ENCODE results near the gene TMEM125.

The TMEM125 gene

DNA sequence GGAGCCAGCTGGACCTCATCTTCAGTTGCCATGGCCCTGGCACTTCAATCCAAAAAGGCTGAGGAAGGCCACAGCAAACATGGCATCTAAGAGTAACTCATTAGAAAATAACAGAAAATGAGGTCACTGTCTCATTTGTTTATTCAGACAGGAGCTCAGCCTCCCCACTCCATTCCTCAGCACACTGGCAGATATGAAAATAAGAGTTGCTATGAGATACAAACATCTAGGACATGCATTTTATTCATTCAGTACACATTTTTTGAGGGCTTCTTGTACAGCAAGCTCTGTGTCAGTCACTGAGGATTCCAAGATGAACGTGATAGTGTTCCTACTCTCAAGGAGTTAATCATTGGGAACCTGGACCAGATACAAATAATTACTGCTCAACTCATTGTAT is 32.7 kb upstream of the TMEM125 start:
- TF ChIP-seq, protein P1, sequence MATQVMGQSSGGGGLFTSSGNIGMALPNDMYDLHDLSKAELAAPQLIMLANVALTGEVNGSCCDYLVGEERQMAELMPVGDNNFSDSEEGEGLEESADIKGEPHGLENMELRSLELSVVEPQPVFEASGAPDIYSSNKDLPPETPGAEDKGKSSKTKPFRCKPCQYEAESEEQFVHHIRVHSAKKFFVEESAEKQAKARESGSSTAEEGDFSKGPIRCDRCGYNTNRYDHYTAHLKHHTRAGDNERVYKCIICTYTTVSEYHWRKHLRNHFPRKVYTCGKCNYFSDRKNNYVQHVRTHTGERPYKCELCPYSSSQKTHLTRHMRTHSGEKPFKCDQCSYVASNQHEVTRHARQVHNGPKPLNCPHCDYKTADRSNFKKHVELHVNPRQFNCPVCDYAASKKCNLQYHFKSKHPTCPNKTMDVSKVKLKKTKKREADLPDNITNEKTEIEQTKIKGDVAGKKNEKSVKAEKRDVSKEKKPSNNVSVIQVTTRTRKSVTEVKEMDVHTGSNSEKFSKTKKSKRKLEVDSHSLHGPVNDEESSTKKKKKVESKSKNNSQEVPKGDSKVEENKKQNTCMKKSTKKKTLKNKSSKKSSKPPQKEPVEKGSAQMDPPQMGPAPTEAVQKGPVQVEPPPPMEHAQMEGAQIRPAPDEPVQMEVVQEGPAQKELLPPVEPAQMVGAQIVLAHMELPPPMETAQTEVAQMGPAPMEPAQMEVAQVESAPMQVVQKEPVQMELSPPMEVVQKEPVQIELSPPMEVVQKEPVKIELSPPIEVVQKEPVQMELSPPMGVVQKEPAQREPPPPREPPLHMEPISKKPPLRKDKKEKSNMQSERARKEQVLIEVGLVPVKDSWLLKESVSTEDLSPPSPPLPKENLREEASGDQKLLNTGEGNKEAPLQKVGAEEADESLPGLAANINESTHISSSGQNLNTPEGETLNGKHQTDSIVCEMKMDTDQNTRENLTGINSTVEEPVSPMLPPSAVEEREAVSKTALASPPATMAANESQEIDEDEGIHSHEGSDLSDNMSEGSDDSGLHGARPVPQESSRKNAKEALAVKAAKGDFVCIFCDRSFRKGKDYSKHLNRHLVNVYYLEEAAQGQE (IDR thresholded peaks at IDR 0.05; ENCODE audit: insufficient replicate concordance, low read depth) = no peak
- TF ChIP-seq POLR2AphosphoS5 (IDR thresholded peaks at IDR 0.05; ENCODE audit: low read depth) (no peak), GABPA (IDR thresholded peaks at IDR 0.05; ENCODE audit: low read depth) (no peak), SPI1 (IDR thresholded peaks at IDR 0.05; ENCODE audit: borderline replicate concordance, low read depth) (no peak)
- H3K27ac ChIP-seq (replicated peaks) = no peak overlapping the region
- no peak for DNase-seq (ENCODE audit: low read depth in 1 of 2, low spot score in 1 of 2)
- no peaks in the 10 kb centered on the region for H3K27me3 ChIP-seq (ENCODE audit: insufficient read depth, poor library complexity, severe bottlenecking)
- H3K4me3 ChIP-seq (replicated peaks; ENCODE audit: insufficient read depth, low read length) = no peak overlapping the region

DNA sequence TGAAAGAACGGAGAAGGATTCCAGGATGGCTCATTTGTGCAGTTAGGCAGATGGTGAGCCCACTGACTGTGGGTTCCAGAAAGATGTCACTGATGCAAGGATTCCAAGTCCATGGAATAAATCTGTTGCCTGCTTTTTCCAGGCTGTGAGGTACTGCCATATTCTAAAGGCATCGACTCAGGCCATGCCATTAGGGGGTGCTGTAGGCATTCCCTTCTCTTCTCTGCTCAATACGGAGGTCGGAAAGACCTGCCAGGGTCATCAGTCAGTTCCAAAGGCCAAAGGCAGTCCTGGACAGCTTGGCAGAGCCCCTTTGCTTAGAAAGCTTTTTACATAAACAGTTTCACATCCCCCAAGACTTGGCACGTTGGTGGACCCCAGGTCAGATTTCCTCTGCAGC is 31.7 kb upstream of the TMEM125 start:
- Histone ChIP-seq H3K27me3 (ENCODE audit: insufficient read depth, poor library complexity, severe bottlenecking) (no peaks in the 10 kb centered on the region), H3K4me3 (replicated peaks; ENCODE audit: insufficient read depth, low read length) (no peak overlapping the region), H3K27ac (replicated peaks) (no peak overlapping the region)
- DNase-seq (ENCODE audit: low read depth in 1 of 2, low spot score in 1 of 2) = peak in 1 of 2 experiments; percentile 52
- TF ChIP-seq, protein P2, sequence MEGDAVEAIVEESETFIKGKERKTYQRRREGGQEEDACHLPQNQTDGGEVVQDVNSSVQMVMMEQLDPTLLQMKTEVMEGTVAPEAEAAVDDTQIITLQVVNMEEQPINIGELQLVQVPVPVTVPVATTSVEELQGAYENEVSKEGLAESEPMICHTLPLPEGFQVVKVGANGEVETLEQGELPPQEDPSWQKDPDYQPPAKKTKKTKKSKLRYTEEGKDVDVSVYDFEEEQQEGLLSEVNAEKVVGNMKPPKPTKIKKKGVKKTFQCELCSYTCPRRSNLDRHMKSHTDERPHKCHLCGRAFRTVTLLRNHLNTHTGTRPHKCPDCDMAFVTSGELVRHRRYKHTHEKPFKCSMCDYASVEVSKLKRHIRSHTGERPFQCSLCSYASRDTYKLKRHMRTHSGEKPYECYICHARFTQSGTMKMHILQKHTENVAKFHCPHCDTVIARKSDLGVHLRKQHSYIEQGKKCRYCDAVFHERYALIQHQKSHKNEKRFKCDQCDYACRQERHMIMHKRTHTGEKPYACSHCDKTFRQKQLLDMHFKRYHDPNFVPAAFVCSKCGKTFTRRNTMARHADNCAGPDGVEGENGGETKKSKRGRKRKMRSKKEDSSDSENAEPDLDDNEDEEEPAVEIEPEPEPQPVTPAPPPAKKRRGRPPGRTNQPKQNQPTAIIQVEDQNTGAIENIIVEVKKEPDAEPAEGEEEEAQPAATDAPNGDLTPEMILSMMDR (IDR thresholded peaks at IDR 0.05; ENCODE audit: insufficient read depth, low read length) = peak; percentile 6
- TF ChIP-seq GABPA (IDR thresholded peaks at IDR 0.05; ENCODE audit: low read depth) = no peak

DNA sequence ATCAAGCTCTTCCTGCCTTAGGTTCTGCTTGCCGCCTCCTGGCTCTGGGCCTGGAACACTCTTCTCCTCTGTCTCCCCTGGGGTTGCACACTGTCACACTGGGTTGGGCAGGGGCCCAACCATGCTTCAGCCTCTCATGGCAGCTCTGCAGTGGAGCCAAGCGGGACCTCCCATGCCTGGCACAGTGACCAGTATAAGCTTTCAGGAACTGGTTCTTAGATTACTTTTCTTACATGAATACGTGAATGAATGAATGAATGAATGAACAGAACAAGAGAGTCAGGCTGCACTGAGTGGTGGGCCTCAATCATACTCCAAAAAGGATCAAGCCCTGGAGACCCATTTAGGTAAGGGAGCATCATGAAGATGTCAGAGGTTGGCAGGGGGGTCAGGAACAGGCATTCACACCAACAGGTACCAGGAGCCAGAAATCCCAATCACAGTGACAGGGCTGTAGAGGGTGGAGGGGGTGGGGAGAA is 30.8 kb upstream of the TMEM125 start:
- no peak for DNase-seq (ENCODE audit: low read depth in 1 of 2, low spot score in 1 of 2)
- no peak overlapping the region for H3K4me3 ChIP-seq (replicated peaks; ENCODE audit: insufficient read depth, low read length)
- H3K27me3 ChIP-seq (ENCODE audit: insufficient read depth, poor library complexity, severe bottlenecking) = no peaks in the 10 kb centered on the region
- TF ChIP-seq POLR2AphosphoS5 (IDR thresholded peaks at IDR 0.05; ENCODE audit: low read depth) (no peak), GABPA (IDR thresholded peaks at IDR 0.05; ENCODE audit: low read depth) (no peak), SPI1 (IDR thresholded peaks at IDR 0.05; ENCODE audit: borderline replicate concordance, low read depth) (no peak)
- TF ChIP-seq, protein P2 (IDR thresholded peaks at IDR 0.05; ENCODE audit: insufficient read depth, low read length) = no peak
- TF ChIP-seq, protein P1 (IDR thresholded peaks at IDR 0.05; ENCODE audit: insufficient replicate concordance, low read depth) = no peak
- no peak overlapping the region for H3K27ac ChIP-seq (replicated peaks)

DNA sequence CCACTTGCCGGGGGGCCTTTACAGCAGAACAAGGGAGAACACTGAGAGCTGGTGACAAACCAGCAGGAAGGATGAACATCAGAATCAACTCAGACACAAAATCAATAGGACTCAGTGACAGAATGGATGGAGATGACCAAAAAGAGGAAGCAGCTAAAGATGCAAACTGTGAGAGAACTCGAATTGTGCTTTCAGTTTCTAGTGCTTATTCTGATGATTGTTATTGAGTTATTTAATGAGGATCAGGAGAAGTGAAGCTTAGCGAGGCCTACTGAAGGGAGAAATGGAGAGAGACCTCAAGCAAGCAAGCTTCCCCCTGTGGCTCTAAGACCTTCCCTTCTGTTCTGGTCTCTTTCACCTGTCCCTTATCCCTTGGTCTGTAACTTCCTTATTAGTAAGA is 30.3 kb upstream of the TMEM125 start:
- Histone ChIP-seq H3K4me3 (replicated peaks; ENCODE audit: insufficient read depth, low read length) (no peak overlapping the region), H3K27me3 (ENCODE audit: insufficient read depth, poor library complexity, severe bottlenecking) (no peaks in the 10 kb centered on the region), H3K27ac (replicated peaks) (no peak overlapping the region)
- peak; percentile 41; the same call in 1 of the 2 replicates for TF ChIP-seq SPI1 (IDR thresholded peaks at IDR 0.05; ENCODE audit: borderline replicate concordance, low read depth)
- no peak for TF ChIP-seq GABPA (IDR thresholded peaks at IDR 0.05; ENCODE audit: low read depth)
- DNase-seq (ENCODE audit: low read depth in 1 of 2, low spot score in 1 of 2) = no peak

DNA sequence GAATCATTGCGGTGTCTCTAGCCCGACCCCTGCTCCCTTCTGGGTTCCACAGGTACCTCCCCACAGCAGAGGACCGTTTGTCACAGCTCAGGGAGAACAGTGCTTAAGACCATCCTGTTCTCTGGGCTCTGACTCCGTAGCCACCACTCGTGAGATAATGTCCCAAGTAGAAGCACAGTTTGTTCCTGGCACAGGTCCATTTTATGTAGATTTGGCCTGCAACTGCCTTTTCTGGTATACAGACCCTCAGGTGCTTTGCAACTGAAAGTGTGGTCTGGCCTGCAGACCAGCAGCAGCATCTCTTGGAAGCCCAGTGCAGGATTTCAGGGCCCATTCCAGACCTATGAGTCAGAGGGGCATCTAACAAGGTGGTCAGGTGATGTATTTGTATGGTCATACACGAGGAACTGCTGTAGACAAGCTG is 28.4 kb upstream of the TMEM125 start:
- Histone ChIP-seq H3K4me3 (replicated peaks; ENCODE audit: insufficient read depth, low read length) (no peak overlapping the region), H3K27me3 (ENCODE audit: insufficient read depth, poor library complexity, severe bottlenecking) (no peaks in the 10 kb centered on the region), H3K27ac (replicated peaks) (no peak overlapping the region)
- TF ChIP-seq, protein P1 (IDR thresholded peaks at IDR 0.05; ENCODE audit: insufficient replicate concordance, low read depth) = no peak
- TF ChIP-seq POLR2AphosphoS5 (IDR thresholded peaks at IDR 0.05; ENCODE audit: low read depth) = no peak
- TF ChIP-seq GABPA (IDR thresholded peaks at IDR 0.05; ENCODE audit: low read depth) = no peak
- TF ChIP-seq, protein P2 (IDR thresholded peaks at IDR 0.05; ENCODE audit: insufficient read depth, low read length) = no peak
- TF ChIP-seq SPI1 (IDR thresholded peaks at IDR 0.05; ENCODE audit: borderline replicate concordance, low read depth) = no peak
- DNase-seq (ENCODE audit: low read depth in 1 of 2, low spot score in 1 of 2) = no peak
